ENCODE measurements around the gene SCLY.
"Not testable (repeated sequence)": the region's sequence is repeated elsewhere in the genome, so short reads cannot be mapped to it uniquely, and the experiment has no call there.

Gene SCLY

GRCh38 chr2:238060542-238061314 lies at the start of gene SCLY:
SCLY (plus strand) TSS chr2:238061001; CDS start chr2:238061055, 54 bp downstream.
- DNase-seq: peak; percentile 97

- no peak for DNase-seq
These were observed 47.0 kb upstream of the SCLY start for GRCh38 chr2:238013806-238014205.

- DNase-seq: peak in 1 of 2 donors; percentile 14
These were observed 45.1 kb upstream of the SCLY start for GRCh38 chr2:238015705-238016104.

- DNase-seq: no peak
These were observed 44.3 kb upstream of the SCLY start for GRCh38 chr2:238016526-238016925.

- DNase-seq: no peak
These were observed 40.8 kb upstream of the SCLY start for GRCh38 chr2:238019962-238020361.

GRCh38 chr2:238020816-238021215 lies 40.0 kb upstream of the SCLY start:
- no peak for DNase-seq

GRCh38 chr2:238021327-238021726 lies 39.5 kb upstream of the SCLY start:
- DNase-seq: no peak

- DNase-seq: no peak
These were observed 38.1 kb upstream of the SCLY start for GRCh38 chr2:238022594-238023157.

GRCh38 chr2:238023608-238024007 lies 37.2 kb upstream of the SCLY start:
- DNase-seq: no peak

GRCh38 chr2:238024986-238025385 lies 35.8 kb upstream of the SCLY start:
- DNase-seq: no peak

GRCh38 chr2:238025741-238026360 lies 35.0 kb upstream of the SCLY start:
- no peak for DNase-seq

GRCh38 chr2:238027058-238027457 lies 33.7 kb upstream of the SCLY start:
- DNase-seq: no peak

GRCh38 chr2:238027591-238028415 lies 33.0 kb upstream of the SCLY start:
- no peak for DNase-seq

GRCh38 chr2:238029853-238030252 lies 30.9 kb upstream of the SCLY start:
- no peak for DNase-seq

GRCh38 chr2:238030422-238031155 lies 30.2 kb upstream of the SCLY start:
- DNase-seq: no peak

GRCh38 chr2:238031751-238032150 lies 29.1 kb upstream of the SCLY start:
- DNase-seq: no peak

- DNase-seq: no peak
These were observed 28.0 kb upstream of the SCLY start for GRCh38 chr2:238032755-238033337.

GRCh38 chr2:238033991-238034390 lies 26.8 kb upstream of the SCLY start:
- not testable (repeated sequence) for DNase-seq

GRCh38 chr2:238038203-238038602 lies 22.6 kb upstream of the SCLY start:
- no peak for DNase-seq

GRCh38 chr2:238039151-238039550 lies 21.6 kb upstream of the SCLY start:
- no peak for DNase-seq

GRCh38 chr2:238039985-238040384 lies 20.8 kb upstream of the SCLY start:
- no peak for DNase-seq

GRCh38 chr2:238040918-238041317 lies 19.9 kb upstream of the SCLY start:
- no peak for DNase-seq

All from CD4-positive, alpha-beta T cell treated with Interferon alpha-2 for 1 hour (primary cell).